DND-41 (cell line): ENCODE measurements around the gene VTI1A.

Source experiments
- CTCF ChIP-seq: IDR thresholded peaks from 2 replicates; pipeline ENCODE4 v1.5.1; 2012; ENCODE audit warnings: borderline replicate concordance, low read length, moderate library complexity, mild to moderate bottlenecking; ENCODE audit not compliant: poor library complexity, severe bottlenecking; ENCODE audit errors: extremely low read depth
- EZH2 ChIP-seq: IDR thresholded peaks from 3 replicates; pipeline ENCODE4 v1.6.1; 2012; ENCODE audit warnings: borderline replicate concordance, low read depth, mild to moderate bottlenecking, moderate library complexity, low read length, inconsistent platforms; ENCODE audit not compliant: severe bottlenecking

GRCh38 chr10:112442063-112442462, 5.0 kb upstream of the VTI1A start:
- TF ChIP-seq EZH2 (no peak), CTCF (no peak)
